Stimulated activated naive CD8-positive, alpha-beta T cell treated with anti-CD3 and anti-CD28 coated beads, Interleukin-15, Interleukin-2, amounts not matched to agents 100 ng/mL and 50 ng/mL, for 24 hours (primary cell): ENCODE results near the gene KIF19.

Source experiments
- H3K27ac Mint-ChIP-seq: one replicate; pipeline ENCODE4 v1.8.0; 2021; ENCODE audit warnings: mild to moderate bottlenecking, mixed read lengths
- H3K27me3 Mint-ChIP-seq: one replicate; pipeline ENCODE4 v1.8.0; 2021; ENCODE audit warnings: mixed read lengths
- H3K36me3 Mint-ChIP-seq: one replicate; pipeline ENCODE4 v1.8.0; 2021; ENCODE audit warnings: low read depth, mixed read lengths
- H3K4me1 Mint-ChIP-seq: one replicate; pipeline ENCODE4 v1.8.0; 2021; ENCODE audit warnings: low read depth, mixed read lengths
- H3K4me3 Mint-ChIP-seq: one replicate; pipeline ENCODE4 v1.8.0; 2021; ENCODE audit warnings: mild to moderate bottlenecking, mixed read lengths
- H3K9me3 Mint-ChIP-seq: one replicate; pipeline ENCODE4 v1.8.0; 2021; ENCODE audit warnings: mixed read lengths

Gene KIF19

GRCh38 chr17:74379495-74380085 lies 53.6 kb downstream of the KIF19 start:
- no peak overlapping the region for H3K4me3 Mint-ChIP-seq
- H3K36me3 Mint-ChIP-seq: no peaks in the 10 kb centered on the region
- H3K4me1 Mint-ChIP-seq: no peaks in the 10 kb centered on the region
- no peaks in the 10 kb centered on the region for H3K27me3 Mint-ChIP-seq
- no peaks in the 10 kb centered on the region for H3K9me3 Mint-ChIP-seq
- no peak overlapping the region for H3K27ac Mint-ChIP-seq

GRCh38 chr17:74380086-74380958 lies 54.3 kb downstream of the KIF19 start:
- Mint-ChIP-seq H3K4me1 (no peaks in the 10 kb centered on the region), H3K27ac (no peak overlapping the region), H3K27me3 (no peaks in the 10 kb centered on the region), H3K9me3 (no peaks in the 10 kb centered on the region), H3K4me3 (no peak overlapping the region), H3K36me3 (no peaks in the 10 kb centered on the region)

- no peaks in the 10 kb centered on the region for H3K36me3 Mint-ChIP-seq
- H3K27me3 Mint-ChIP-seq: no peaks in the 10 kb centered on the region
- no peak overlapping the region for H3K4me3 Mint-ChIP-seq
- no peaks in the 10 kb centered on the region for H3K9me3 Mint-ChIP-seq
- no peak overlapping the region for H3K27ac Mint-ChIP-seq
- H3K4me1 Mint-ChIP-seq: no peaks in the 10 kb centered on the region
Measured at GRCh38 chr17:74380959-74381808, 55.2 kb downstream of the KIF19 start.

- Mint-ChIP-seq H3K9me3 (no peaks in the 10 kb centered on the region), H3K4me1 (no peaks in the 10 kb centered on the region), H3K36me3 (no peaks in the 10 kb centered on the region), H3K27me3 (no peaks in the 10 kb centered on the region), H3K27ac (no peak overlapping the region), H3K4me3 (no peak overlapping the region)
Measured at GRCh38 chr17:74383141-74383540, 57.1 kb downstream of the KIF19 start.

GRCh38 chr17:74385201-74385600 lies 59.2 kb downstream of the KIF19 start:
- Mint-ChIP-seq H3K4me3 (no peak overlapping the region), H3K4me1 (no peaks in the 10 kb centered on the region), H3K36me3 (no peaks in the 10 kb centered on the region), H3K27me3 (no peaks in the 10 kb centered on the region), H3K9me3 (no peaks in the 10 kb centered on the region), H3K27ac (no peak overlapping the region)

- H3K27me3 Mint-ChIP-seq: no peaks in the 10 kb centered on the region
- no peaks in the 10 kb centered on the region for H3K4me1 Mint-ChIP-seq
- H3K9me3 Mint-ChIP-seq: no peaks in the 10 kb centered on the region
- H3K36me3 Mint-ChIP-seq: no peaks in the 10 kb centered on the region
- H3K27ac Mint-ChIP-seq: no peak overlapping the region
- no peak overlapping the region for H3K4me3 Mint-ChIP-seq
Measured at GRCh38 chr17:74386386-74386785, 60.4 kb downstream of the KIF19 start.

GRCh38 chr17:74387365-74388218 lies 61.6 kb downstream of the KIF19 start:
- Mint-ChIP-seq H3K4me3 (no peak overlapping the region), H3K9me3 (no peaks in the 10 kb centered on the region), H3K36me3 (no peaks in the 10 kb centered on the region), H3K4me1 (no peaks in the 10 kb centered on the region), H3K27ac (no peak overlapping the region), H3K27me3 (no peaks in the 10 kb centered on the region)

GRCh38 chr17:74389084-74389753 lies 63.2 kb downstream of the KIF19 start:
- Mint-ChIP-seq H3K27ac (no peak overlapping the region), H3K9me3 (no peaks in the 10 kb centered on the region), H3K36me3 (no peaks in the 10 kb centered on the region), H3K4me1 (no peaks in the 10 kb centered on the region), H3K27me3 (no peaks in the 10 kb centered on the region), H3K4me3 (no peak overlapping the region)

GRCh38 chr17:74389937-74390679 lies 64.1 kb downstream of the KIF19 start:
- no peaks in the 10 kb centered on the region for H3K27me3 Mint-ChIP-seq
- H3K27ac Mint-ChIP-seq: peak overlapping the region; percentile 33
- no peaks in the 10 kb centered on the region for H3K9me3 Mint-ChIP-seq
- no peaks in the 10 kb centered on the region for H3K4me1 Mint-ChIP-seq
- no peak overlapping the region for H3K4me3 Mint-ChIP-seq
- no peaks in the 10 kb centered on the region for H3K36me3 Mint-ChIP-seq

- H3K4me1 Mint-ChIP-seq: no peaks in the 10 kb centered on the region
- H3K27ac Mint-ChIP-seq: no peak overlapping the region
- no peak overlapping the region for H3K4me3 Mint-ChIP-seq
- no peaks in the 10 kb centered on the region for H3K27me3 Mint-ChIP-seq
- no peaks in the 10 kb centered on the region for H3K9me3 Mint-ChIP-seq
- H3K36me3 Mint-ChIP-seq: no peaks in the 10 kb centered on the region
Measured at GRCh38 chr17:74390680-74391653, 64.9 kb downstream of the KIF19 start.

GRCh38 chr17:74391771-74392170 lies 65.7 kb downstream of the KIF19 start:
- H3K4me3 Mint-ChIP-seq: no peak overlapping the region
- no peaks in the 10 kb centered on the region for H3K27me3 Mint-ChIP-seq
- no peaks in the 10 kb centered on the region for H3K36me3 Mint-ChIP-seq
- no peaks in the 10 kb centered on the region for H3K4me1 Mint-ChIP-seq
- H3K9me3 Mint-ChIP-seq: no peaks in the 10 kb centered on the region
- H3K27ac Mint-ChIP-seq: no peak overlapping the region

- no peaks in the 10 kb centered on the region for H3K36me3 Mint-ChIP-seq
- H3K27me3 Mint-ChIP-seq: no peaks in the 10 kb centered on the region
- H3K4me1 Mint-ChIP-seq: no peaks in the 10 kb centered on the region
- no peak overlapping the region for H3K27ac Mint-ChIP-seq
- no peaks in the 10 kb centered on the region for H3K9me3 Mint-ChIP-seq
- H3K4me3 Mint-ChIP-seq: no peak overlapping the region
Measured at GRCh38 chr17:74392848-74393247, 66.8 kb downstream of the KIF19 start.
